ENCODE measurements around the gene DMWD.
A peak's percentile ranks its signal among the peaks of the same experiment; 100 is the strongest.

Gene DMWD
- long read RNA-seq, result 0 reads

- H3K27ac ChIP-seq (replicated peaks), result no peak within 1 kb of the TSS
- peak; percentile 87 to 95 for DNase-seq (ENCODE audit: low read depth in 1 of 2, low spot score in 1 of 2)
- peak within 1 kb of the TSS; percentile 40 for H3K4me3 ChIP-seq (replicated peaks; ENCODE audit: insufficient read depth, low read length)
- no peak for TF ChIP-seq SPI1 (IDR thresholded peaks at IDR 0.05; ENCODE audit: borderline replicate concordance, low read depth)
- TF ChIP-seq GABPA (IDR thresholded peaks at IDR 0.05; ENCODE audit: low read depth), result peak; percentile 67
- TF ChIP-seq POLR2AphosphoS5 (IDR thresholded peaks at IDR 0.05; ENCODE audit: low read depth), result no peak
- peaks cover 66% of the 10 kb centered on the region for H3K27me3 ChIP-seq (ENCODE audit: insufficient read depth, poor library complexity, severe bottlenecking)
Measured at GRCh38 chr19:45792470-45793177, at the start of gene DMWD. DMWD (minus strand) TSS chr19:45792845; CDS start chr19:45792756, 89 bp downstream.

- TF ChIP-seq CTCF (IDR thresholded peaks at IDR 0.05; ENCODE audit: insufficient read depth, low read length) (no peak), SPI1 (IDR thresholded peaks at IDR 0.05; ENCODE audit: borderline replicate concordance, low read depth) (no peak), POLR2AphosphoS5 (IDR thresholded peaks at IDR 0.05; ENCODE audit: low read depth) (no peak), REST (IDR thresholded peaks at IDR 0.05; ENCODE audit: insufficient replicate concordance, low read depth) (no peak), GABPA (IDR thresholded peaks at IDR 0.05; ENCODE audit: low read depth) (no peak)
- Histone ChIP-seq H3K4me3 (replicated peaks; ENCODE audit: insufficient read depth, low read length) (no peak overlapping the region), H3K27ac (replicated peaks) (no peak overlapping the region), H3K27me3 (ENCODE audit: insufficient read depth, poor library complexity, severe bottlenecking) (no peaks in the 10 kb centered on the region)
- no peak for DNase-seq (ENCODE audit: low read depth in 1 of 2, low spot score in 1 of 2)
Measured at GRCh38 chr19:45842198-45842597, 49.6 kb upstream of the DMWD start.

GRCh38 chr19:45834970-45835369 is 42.3 kb upstream of the DMWD start:
- Histone ChIP-seq H3K27ac (replicated peaks) (no peak overlapping the region), H3K27me3 (ENCODE audit: insufficient read depth, poor library complexity, severe bottlenecking) (no peaks in the 10 kb centered on the region), H3K4me3 (replicated peaks; ENCODE audit: insufficient read depth, low read length) (no peak overlapping the region)
- TF ChIP-seq SPI1 (IDR thresholded peaks at IDR 0.05; ENCODE audit: borderline replicate concordance, low read depth), result no peak
- no peak for TF ChIP-seq CTCF (IDR thresholded peaks at IDR 0.05; ENCODE audit: insufficient read depth, low read length)
- TF ChIP-seq POLR2AphosphoS5 (IDR thresholded peaks at IDR 0.05; ENCODE audit: low read depth), result no peak
- no peak for TF ChIP-seq GABPA (IDR thresholded peaks at IDR 0.05; ENCODE audit: low read depth)
- TF ChIP-seq REST (IDR thresholded peaks at IDR 0.05; ENCODE audit: insufficient replicate concordance, low read depth), result no peak
- DNase-seq (ENCODE audit: low read depth in 1 of 2, low spot score in 1 of 2), result no peak

- Histone ChIP-seq H3K4me3 (replicated peaks; ENCODE audit: insufficient read depth, low read length) (no peak overlapping the region), H3K27ac (replicated peaks) (no peak overlapping the region), H3K27me3 (ENCODE audit: insufficient read depth, poor library complexity, severe bottlenecking) (no peaks in the 10 kb centered on the region)
- TF ChIP-seq CTCF (IDR thresholded peaks at IDR 0.05; ENCODE audit: insufficient read depth, low read length), result no peak
- TF ChIP-seq SPI1 (IDR thresholded peaks at IDR 0.05; ENCODE audit: borderline replicate concordance, low read depth), result no peak
- no peak for TF ChIP-seq REST (IDR thresholded peaks at IDR 0.05; ENCODE audit: insufficient replicate concordance, low read depth)
- no peak for DNase-seq (ENCODE audit: low read depth in 1 of 2, low spot score in 1 of 2)
Measured at GRCh38 chr19:45828945-45829344, 36.3 kb upstream of the DMWD start.
